Measurements from ENCODE around the gene FAT3.

The FAT3 gene

GRCh38 chr11:92212530-92212929, 12.1 kb upstream of the FAT3 start:
- ATAC-seq, result no peak
- TF ChIP-seq TOX (CRISPR knock-in tag; IDR thresholded peaks at IDR 0.05; ENCODE audit: borderline replicate concordance), result no peak
- TF ChIP-seq ESRRG (CRISPR knock-in tag; IDR thresholded peaks at IDR 0.05), result no peak
- no peak for TF ChIP-seq CSDC2 (CRISPR knock-in tag; IDR thresholded peaks at IDR 0.05)

GRCh38 chr11:92216789-92217188, 7.8 kb upstream of the FAT3 start:
- ATAC-seq, result no peak
- TF ChIP-seq ZNF8 (CRISPR knock-in tag; IDR thresholded peaks at IDR 0.05) (no peak), ZC3H10 (CRISPR knock-in tag; IDR thresholded peaks at IDR 0.05) (no peak), ARNTL (CRISPR knock-in tag; IDR thresholded peaks at IDR 0.05; ENCODE audit: borderline replicate concordance, low read depth) (no peak), TCF4 (CRISPR knock-in tag; IDR thresholded peaks at IDR 0.05; ENCODE audit: borderline replicate concordance) (no peak), SNAI2 (CRISPR knock-in tag; IDR thresholded peaks at IDR 0.05) (no peak), ISL1 (CRISPR knock-in tag; IDR thresholded peaks at IDR 0.05) (no peak), GLIS3 (CRISPR knock-in tag; IDR thresholded peaks at IDR 0.05) (no peak), CREB5 (CRISPR knock-in tag; IDR thresholded peaks at IDR 0.05; ENCODE audit: low read depth) (no peak), ZNF70 (CRISPR knock-in tag; IDR thresholded peaks at IDR 0.05) (no peak), CSRNP3 (CRISPR knock-in tag; IDR thresholded peaks at IDR 0.05) (no peak), ZNF565 (CRISPR knock-in tag; conservative IDR thresholded peaks at IDR 0.05; ENCODE audit: low read depth) (no peak), OSR1 (CRISPR knock-in tag; IDR thresholded peaks at IDR 0.05) (no peak), ESRRG (CRISPR knock-in tag; IDR thresholded peaks at IDR 0.05) (no peak), ZFP3 (CRISPR knock-in tag; IDR thresholded peaks at IDR 0.05) (no peak), RARB (CRISPR knock-in tag; IDR thresholded peaks at IDR 0.05) (no peak), TSHZ2 (CRISPR knock-in tag; IDR thresholded peaks at IDR 0.05) (no peak)

- no peak for TF ChIP-seq ZNF565 (CRISPR knock-in tag; conservative IDR thresholded peaks at IDR 0.05; ENCODE audit: low read depth)
- no peak for TF ChIP-seq ZFP30 (CRISPR knock-in tag; IDR thresholded peaks at IDR 0.05)
- TF ChIP-seq POU6F1 (CRISPR knock-in tag; IDR thresholded peaks at IDR 0.05; ENCODE audit: borderline replicate concordance, low read depth), result no peak
- TF ChIP-seq SNAI2 (CRISPR knock-in tag; IDR thresholded peaks at IDR 0.05), result no peak
- no peak for ATAC-seq
These were observed 5.1 kb upstream of the FAT3 start for GRCh38 chr11:92219476-92219875.

GRCh38 chr11:92222701-92223100, 1.9 kb upstream of the FAT3 start:
- TF ChIP-seq CREB5 (CRISPR knock-in tag; IDR thresholded peaks at IDR 0.05; ENCODE audit: low read depth) (no peak), ZFP3 (CRISPR knock-in tag; IDR thresholded peaks at IDR 0.05) (no peak), TOX (CRISPR knock-in tag; IDR thresholded peaks at IDR 0.05; ENCODE audit: borderline replicate concordance) (no peak), GLIS3 (CRISPR knock-in tag; IDR thresholded peaks at IDR 0.05) (no peak), POU6F1 (CRISPR knock-in tag; IDR thresholded peaks at IDR 0.05; ENCODE audit: borderline replicate concordance, low read depth) (no peak), TCF4 (CRISPR knock-in tag; IDR thresholded peaks at IDR 0.05; ENCODE audit: borderline replicate concordance) (no peak)
- no peak for ATAC-seq

Measured in SK-N-SH treated with all-trans-retinoic acid at 6 μM for 48 hours (cell line).